Activated T-cell treated with anti-CD3 and anti-CD28 coated beads, Interleukin-2, amount 50 U/mL, for 48 hours (primary cell): Measurements from ENCODE around the gene ASAP2.

Experiments
- DNase-seq, 2 experiments: peaks; one replicate each; pipeline ENCODE4 v3.0.0-alpha.2; 2020

The ASAP2 gene

DNA sequence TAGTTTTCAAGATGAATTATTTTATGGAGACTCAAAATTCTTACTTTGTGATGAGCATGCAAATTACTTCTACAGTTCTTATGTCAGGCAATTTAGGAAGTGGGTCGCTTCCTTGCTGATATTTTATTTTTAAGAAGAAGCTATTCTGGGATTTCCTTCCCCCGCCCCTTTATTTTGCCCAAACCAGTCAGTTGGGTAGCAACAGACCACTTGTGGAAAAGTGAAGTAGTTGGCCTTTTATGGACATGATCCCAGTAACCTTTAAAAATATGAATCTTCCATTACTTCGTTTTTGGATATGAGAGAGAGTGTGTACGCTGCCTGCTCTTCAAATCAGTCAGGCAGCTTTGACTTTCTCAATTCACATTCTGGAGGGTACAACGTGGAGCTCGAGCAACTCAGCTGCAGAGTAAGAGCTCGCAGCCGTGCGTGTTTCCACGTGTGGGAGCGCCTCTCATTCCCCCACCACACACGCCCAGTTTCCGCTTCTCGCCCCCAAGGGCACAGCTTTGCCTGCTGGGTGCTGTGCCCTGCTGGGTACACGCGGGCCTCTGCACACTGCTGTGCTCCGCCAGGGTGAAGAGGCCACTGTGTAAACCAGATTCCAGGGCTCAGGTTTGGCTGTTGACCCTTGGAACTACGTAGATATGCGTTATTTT, 124.1 kb downstream of the ASAP2 start:
- no peak for DNase-seq

- no peak for DNase-seq
Observed at GRCh38 chr2:9331704-9332103, 125.1 kb downstream of the ASAP2 start.

DNA sequence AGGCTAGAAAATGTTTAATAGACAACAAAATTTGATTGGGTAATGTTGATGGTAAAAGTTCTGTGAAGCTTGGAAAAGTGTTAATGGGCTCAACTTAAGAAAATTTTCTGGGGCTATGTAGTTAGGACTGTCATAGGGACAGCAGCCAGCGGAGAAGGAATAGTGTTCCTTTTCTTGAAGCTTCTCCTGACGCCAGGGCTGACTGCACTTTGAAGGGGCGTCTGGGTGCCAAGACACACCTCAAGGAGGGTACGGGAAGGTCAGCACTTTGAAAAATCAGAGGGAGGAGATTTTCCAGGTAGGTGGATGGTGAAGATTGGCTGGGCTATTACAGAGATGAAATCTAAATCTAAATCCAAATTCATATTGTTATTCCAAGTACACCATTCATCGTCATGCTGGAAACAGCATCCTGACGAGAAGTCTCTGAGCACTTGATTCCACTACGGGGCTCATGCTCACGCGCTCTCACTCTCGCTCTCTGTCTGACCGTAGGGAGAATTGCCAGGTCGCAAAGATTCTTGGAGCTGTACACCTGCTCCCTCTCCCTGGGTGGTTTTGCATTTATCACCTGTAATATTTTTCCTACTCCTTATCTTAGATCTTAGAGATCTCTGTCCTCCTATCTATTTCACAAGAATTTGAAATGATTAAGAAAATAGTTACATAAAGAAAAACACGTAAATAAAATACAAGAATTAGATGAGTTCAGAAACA, 125.7 kb downstream of the ASAP2 start:
- DNase-seq = no peak

DNA sequence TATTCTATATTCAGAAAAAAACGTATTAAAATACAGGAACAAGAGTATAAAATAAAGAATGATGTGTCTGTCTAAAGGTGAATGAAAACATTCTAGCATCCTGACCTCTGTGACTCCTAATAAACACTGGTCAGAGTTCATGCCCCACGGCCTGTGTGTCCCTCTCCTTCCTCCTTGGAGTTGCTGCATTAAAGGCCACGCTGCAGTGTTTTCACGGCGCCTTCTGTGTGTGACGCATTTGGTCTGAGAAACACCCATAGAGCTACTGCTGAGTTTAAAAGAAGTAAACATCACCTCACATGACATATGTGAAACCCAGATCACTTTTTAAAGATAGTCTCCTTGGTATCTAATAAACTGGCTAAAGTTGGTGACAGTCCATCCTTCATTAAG, 126.2 kb downstream of the ASAP2 start:
- DNase-seq = no peak

GRCh38 chr2:9333591-9334171, 127.1 kb downstream of the ASAP2 start:
- DNase-seq = peak; percentile 20 to 24

- no peak for DNase-seq
Observed at GRCh38 chr2:9334761-9335160, 128.1 kb downstream of the ASAP2 start.

DNA sequence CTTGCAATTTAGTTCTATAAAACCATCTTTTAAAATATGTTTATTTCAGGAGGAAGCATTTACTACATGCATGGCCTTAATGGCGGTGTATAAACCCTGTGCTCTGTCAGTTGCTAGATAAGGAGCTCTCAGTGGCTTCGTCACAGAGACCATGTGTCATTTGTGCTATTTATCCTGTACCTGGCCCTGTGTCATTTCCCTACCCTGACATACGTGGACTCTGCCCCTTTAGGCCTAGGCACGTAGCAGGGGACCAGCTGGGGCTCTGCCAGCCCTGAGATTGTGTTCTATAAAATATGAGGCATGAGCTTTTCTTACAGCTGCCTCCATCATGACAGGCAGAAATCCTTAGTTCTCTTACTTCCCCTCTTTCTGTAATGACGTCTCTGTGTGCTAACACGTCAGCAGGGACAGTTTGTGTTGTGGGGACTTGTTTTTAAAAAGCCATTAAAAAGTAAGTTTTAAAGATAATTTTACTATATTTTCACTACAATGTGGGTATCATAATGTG, 128.8 kb downstream of the ASAP2 start:
- no peak for DNase-seq

DNA sequence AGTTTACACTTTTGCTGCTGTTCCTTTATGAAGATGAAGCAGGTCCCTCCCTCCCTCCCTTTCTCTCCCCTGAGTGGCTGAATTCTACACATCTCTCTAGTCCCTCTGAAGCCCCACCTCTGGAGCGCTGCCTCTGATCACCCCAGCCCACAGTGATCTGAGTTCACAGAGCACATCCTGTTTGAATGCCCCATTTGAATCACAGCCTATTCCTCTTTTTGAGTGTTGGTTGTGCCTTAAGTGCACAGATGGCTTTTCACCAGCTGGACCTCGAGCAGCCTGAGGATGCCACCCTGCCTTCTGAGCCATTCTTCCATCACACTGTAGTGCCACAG, 129.6 kb downstream of the ASAP2 start:
- DNase-seq = peak; percentile 32 to 35

GRCh38 chr2:9336576-9337314, 130.1 kb downstream of the ASAP2 start:
- DNase-seq = no peak

- no peak for DNase-seq
Observed at GRCh38 chr2:9337901-9338300, 131.3 kb downstream of the ASAP2 start.

- DNase-seq = no peak
Observed at GRCh38 chr2:9341337-9341887, 134.8 kb downstream of the ASAP2 start.

DNA sequence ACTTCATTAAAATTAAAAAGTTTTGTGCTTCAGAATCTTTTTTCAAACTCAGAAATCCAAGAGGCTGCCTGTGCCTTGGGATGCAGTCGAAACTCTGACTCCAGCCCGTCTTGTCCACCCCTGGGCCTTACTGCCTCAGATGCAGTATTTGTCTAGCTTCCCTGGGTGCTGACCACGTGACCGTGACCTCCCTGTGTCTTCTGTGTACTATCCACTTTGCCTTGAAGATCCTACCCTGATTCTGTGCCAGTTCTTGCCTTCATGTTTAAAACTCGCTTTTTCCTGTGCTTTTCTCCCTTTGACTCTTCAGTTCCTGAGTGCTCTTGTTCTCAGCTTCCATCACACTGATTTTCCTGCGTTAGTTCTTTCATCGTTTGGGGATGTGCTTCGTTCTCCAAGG, 136.0 kb downstream of the ASAP2 start:
- DNase-seq = no peak

GRCh38 chr2:9343524-9343923, 136.9 kb downstream of the ASAP2 start:
- DNase-seq = no peak

- DNase-seq = no peak
Observed at GRCh38 chr2:9344434-9344833, 137.8 kb downstream of the ASAP2 start.

GRCh38 chr2:9345343-9345742, 138.7 kb downstream of the ASAP2 start:
- DNase-seq = no peak

- DNase-seq = no peak
Observed at GRCh38 chr2:9345997-9346396, 139.4 kb downstream of the ASAP2 start.

- DNase-seq = no peak
Observed at GRCh38 chr2:9346885-9347284, 140.3 kb downstream of the ASAP2 start.

- no peak for DNase-seq
Observed at GRCh38 chr2:9347411-9347881, 140.8 kb downstream of the ASAP2 start.

DNA sequence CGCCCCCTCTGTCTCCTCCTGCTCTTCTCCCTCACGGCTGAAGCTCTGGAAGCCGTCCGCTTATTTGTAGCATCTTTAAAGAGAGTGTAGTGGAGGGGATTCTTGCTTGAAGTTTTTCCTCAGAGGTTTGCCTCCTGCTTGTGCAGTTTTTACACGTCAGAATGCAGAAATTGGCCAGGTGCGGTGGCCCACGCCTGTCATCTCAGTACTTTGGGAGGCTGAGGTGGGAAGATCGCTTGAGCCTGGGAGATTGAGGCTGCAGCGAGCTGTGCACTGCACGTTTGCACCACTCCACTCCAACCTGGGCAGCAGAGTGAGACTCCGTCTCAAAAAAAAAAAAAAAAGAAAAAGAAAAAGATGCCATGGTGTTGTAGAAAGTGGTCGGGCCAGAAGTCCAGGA, 147.7 kb downstream of the ASAP2 start:
- no peak for DNase-seq

DNA sequence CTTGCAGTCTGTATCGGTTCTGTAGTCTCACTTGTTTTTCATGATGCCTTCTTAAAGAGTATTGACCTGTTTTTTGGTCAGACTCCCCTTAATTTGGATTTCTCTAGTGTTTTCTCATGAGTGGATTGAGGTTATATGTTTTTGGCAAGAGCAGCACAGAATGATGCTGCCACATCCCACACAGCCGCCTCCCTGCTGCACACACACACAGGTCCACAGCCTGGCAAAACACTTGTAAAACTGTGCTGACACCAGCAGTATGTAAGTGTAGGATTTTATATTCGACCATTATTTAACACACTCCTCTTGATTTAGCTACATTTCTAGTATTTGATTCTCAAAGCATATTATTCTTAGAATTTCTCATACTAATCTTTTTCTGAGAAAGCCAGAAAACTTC, 148.7 kb downstream of the ASAP2 start:
- no peak for DNase-seq

GRCh38 chr2:9355716-9356115, 149.1 kb downstream of the ASAP2 start:
- DNase-seq = no peak

GRCh38 chr2:9356261-9356660, 149.6 kb downstream of the ASAP2 start:
- no peak for DNase-seq

GRCh38 chr2:9358846-9359245, 152.2 kb downstream of the ASAP2 start:
- DNase-seq = no peak
